LNCAP (cell line): ENCODE data around the gene CDH24.

ENCODE experiments used
- CTCF ChIP-seq: fragments of 450-650 bp; IDR thresholded peaks from 2 replicates; pipeline ENCODE4 v1.5.1; 2017; ENCODE audit warnings: mild to moderate bottlenecking

The CDH24 gene

GRCh38 chr14:23005451-23006187 is 51.7 kb downstream of the CDH24 start:
- TF ChIP-seq CTCF: no peak

- TF ChIP-seq CTCF: no peak
These were observed 54.7 kb downstream of the CDH24 start for GRCh38 chr14:23002592-23002991.

- no peak for TF ChIP-seq CTCF
These were observed 56.5 kb downstream of the CDH24 start for GRCh38 chr14:23000860-23001259.

- TF ChIP-seq CTCF: no peak
These were observed 58.8 kb downstream of the CDH24 start for GRCh38 chr14:22998329-22999012.

- no peak for TF ChIP-seq CTCF
These were observed 59.5 kb downstream of the CDH24 start for GRCh38 chr14:22997676-22998323.
